SW480 (cell line): ENCODE measurements around the gene BHLHE23.

Experiments used
- DNase-seq: peaks from one replicate; pipeline ENCODE4 v3.0.0-alpha.2; 2016; ENCODE audit warnings: low spot score

Gene BHLHE23

GRCh38 chr20:63025534-63026331, 19.0 kb upstream of the BHLHE23 start:
- DNase-seq, result peak; percentile 75

- DNase-seq, result no peak
Observed at GRCh38 chr20:63024573-63025392, 18.0 kb upstream of the BHLHE23 start.

GRCh38 chr20:63023936-63024571, 17.3 kb upstream of the BHLHE23 start:
- no peak for DNase-seq

- DNase-seq, result no peak
Observed at GRCh38 chr20:63023071-63023935, 16.5 kb upstream of the BHLHE23 start.

- DNase-seq, result no peak
Observed at GRCh38 chr20:63022501-63022900, 15.7 kb upstream of the BHLHE23 start.

GRCh38 chr20:63021356-63022321, 14.9 kb upstream of the BHLHE23 start:
- DNase-seq, result no peak

GRCh38 chr20:63020681-63021080, 13.9 kb upstream of the BHLHE23 start:
- no peak for DNase-seq

GRCh38 chr20:63017826-63018411, 11.2 kb upstream of the BHLHE23 start:
- DNase-seq, result no peak

GRCh38 chr20:63017076-63017825, 10.5 kb upstream of the BHLHE23 start:
- DNase-seq, result no peak

- no peak for DNase-seq
Observed at GRCh38 chr20:63016514-63017075, 9.8 kb upstream of the BHLHE23 start.

- no peak for DNase-seq
Observed at GRCh38 chr20:63015662-63016361, 9.0 kb upstream of the BHLHE23 start.

- no peak for DNase-seq
Observed at GRCh38 chr20:63015147-63015661, 8.4 kb upstream of the BHLHE23 start.

- DNase-seq, result peak; percentile 89
Observed at GRCh38 chr20:63014710-63015109, 7.9 kb upstream of the BHLHE23 start.

- DNase-seq, result no peak
Observed at GRCh38 chr20:63014287-63014686, 7.5 kb upstream of the BHLHE23 start.

- DNase-seq, result no peak
Observed at GRCh38 chr20:63013207-63013606, 6.4 kb upstream of the BHLHE23 start.

- no peak for DNase-seq
Observed at GRCh38 chr20:63011798-63012197, 5.0 kb upstream of the BHLHE23 start.

- peak; percentile 95 for DNase-seq
Observed at GRCh38 chr20:63009988-63010769, 3.4 kb upstream of the BHLHE23 start.
